Lung (tissue), 12 donors: Measurements from ENCODE around the gene C11orf71. TPM values are rescaled to one million over a fixed set of nuclear protein-coding genes. Genes with fewer than 3 reads are reported as not detected.

Experiments
- ATAC-seq: fragments of 200-7000 bp; cut with Tn5 transposase; one replicate; pipeline ENCODE4 v1.9.1; 2020; ENCODE audit warnings: moderate number of reproducible peaks; ENCODE audit not compliant: insufficient read depth, low FRiP score
- DNase-seq, 3 donors: peaks; one replicate each; pipeline ENCODE4 v3.0.0-alpha.2; 2013 to 2017
- H3K27ac ChIP-seq, 2 donors: one replicate each; pipeline ENCODE4 v1.5.1; 2013; ENCODE audit warnings: mild to moderate bottlenecking in 2 of 2, moderate library complexity in 2 of 2, control low read depth in 1 of 2, inconsistent platforms in 1 of 2, low read depth in 1 of 2, low read length in 1 of 2
- H3K27me3 ChIP-seq, 3 donors: one replicate each; pipeline ENCODE4 v1.5.1; 2013; ENCODE audit warnings: low read length in 2 of 3; ENCODE audit not compliant: control insufficient read depth in 3 of 3, insufficient read depth in 3 of 3
- H3K36me3 ChIP-seq, 4 donors: one replicate each; pipeline ENCODE4 v1.5.1; 2013; ENCODE audit warnings: low read length in 4 of 4, mild to moderate bottlenecking in 1 of 4, moderate library complexity in 1 of 4; ENCODE audit not compliant: control insufficient read depth in 4 of 4, insufficient read depth in 4 of 4
- H3K4me1 ChIP-seq, 5 donors: one replicate each; pipeline ENCODE4 v1.5.1; 2013; ENCODE audit warnings: low read length in 5 of 5, mild to moderate bottlenecking in 2 of 5, moderate library complexity in 1 of 5; ENCODE audit not compliant: control insufficient read depth in 5 of 5, insufficient read depth in 5 of 5
- H3K4me3 ChIP-seq: one replicate; pipeline ENCODE4 v1.5.1; 2013; ENCODE audit warnings: mild to moderate bottlenecking, control low read depth, moderate library complexity
- H3K9ac ChIP-seq, 2 donors: one replicate each; pipeline ENCODE4 v1.5.1; 2013; ENCODE audit warnings: low read length in 2 of 2, control low read depth in 1 of 2; ENCODE audit not compliant: insufficient read depth in 1 of 2
- H3K9me3 ChIP-seq, 4 donors: one replicate each; pipeline ENCODE4 v1.5.1; 2013; ENCODE audit warnings: low read length in 3 of 4, mild to moderate bottlenecking in 1 of 4, moderate library complexity in 1 of 4; ENCODE audit not compliant: control insufficient read depth in 4 of 4, insufficient read depth in 3 of 4
- CTCF ChIP-seq: IDR thresholded peaks from 2 replicates; pipeline ENCODE4 v1.5.1; 2012; ENCODE audit warnings: mild to moderate bottlenecking; ENCODE audit errors: control extremely low read depth, extremely low read depth
- WGBS, 2 donors: extraction: QIAGEN DNeasy Blood & Tissue Kit; methylation state at CpG; one replicate each; pipeline ENCODE4 v1.1.7; 2013; 5-methylcytosine and 5-hydroxymethylcytosine counted together
- polyA plus RNA-seq, 2 donors: library from polyadenylated mRNA; stranded (reverse); fragments of 200-250 nt; gene quantifications; one replicate each; pipeline ENCODE4 v1.2.1, GENCODE V29; 2013
- total RNA-seq, 2 donors: library from RNA; depleted of rRNA in 1 of 2; stranded (reverse); fragments of >200 nt in 1 of 2; gene quantifications; one replicate each; pipeline ENCODE4 v1.2.1, GENCODE V29; 2014 to 2021
- donor health status: control.
- donor health status: control.
- donor health status: Bipolar disorder and iron deficiency.
- donor health status: healthy.
- donor health status: DM: yes; HTN: yes; CAD: no.

The C11orf71 gene
- total and polyA plus RNA-seq, 4 donors: 10.1 to 14.4 (median 11.2) TPM

- no peak for ATAC-seq
- H3K9me3 ChIP-seq: no peaks in the 10 kb centered on the region
- H3K27ac ChIP-seq: no peak overlapping the region
- 82 to 93% methylated on average over 2 of the region's 2 CpGs for WGBS, 2 donors
- no peaks in the 10 kb centered on the region for H3K4me1 ChIP-seq
- no peaks in the 10 kb centered on the region for H3K27me3 ChIP-seq
- TF ChIP-seq CTCF: no peak
- H3K4me3 ChIP-seq: no peak overlapping the region
- H3K36me3 ChIP-seq: no peaks in the 10 kb centered on the region
- DNase-seq: no peak
- H3K9ac ChIP-seq: no peak overlapping the region
Observed at GRCh38 chr11:114386131-114386530, 14.2 kb downstream of the C11orf71 start.

- no peak for TF ChIP-seq CTCF
- H3K27me3 ChIP-seq: peaks cover 0 to 2% (median 0%) of the 10 kb centered on the region in 3 donors
- no peak overlapping the region for H3K27ac ChIP-seq
- H3K4me3 ChIP-seq: no peak overlapping the region
- ATAC-seq (no peak), DNase-seq (no peak)
- H3K4me1 ChIP-seq: no peaks in the 10 kb centered on the region
- no peak overlapping the region for H3K9ac ChIP-seq
- no peaks in the 10 kb centered on the region for H3K36me3 ChIP-seq
- 95 to 96% methylated on average over 1 of the region's 1 CpG for WGBS, 2 donors
- no peaks in the 10 kb centered on the region for H3K9me3 ChIP-seq
Observed at GRCh38 chr11:114384487-114384886, 15.8 kb downstream of the C11orf71 start.

- H3K27ac ChIP-seq: no peak overlapping the region
- WGBS, 2 donors: 97 to 100% methylated on average over 3 of the region's 3 CpGs
- H3K36me3 ChIP-seq: peaks cover 0 to 2% (median 0%) of the 10 kb centered on the region in 4 donors
- TF ChIP-seq CTCF: no peak
- ATAC-seq (no peak), DNase-seq (no peak)
- no peak overlapping the region for H3K4me3 ChIP-seq
- H3K4me1 ChIP-seq: peaks cover 0 to 2% (median 0%) of the 10 kb centered on the region in 5 donors
- H3K9ac ChIP-seq: no peak overlapping the region
- H3K27me3 ChIP-seq: peaks cover 0 to 2% (median 0%) of the 10 kb centered on the region in 3 donors
- H3K9me3 ChIP-seq: no peaks in the 10 kb centered on the region
Observed at GRCh38 chr11:114382509-114382908, 17.8 kb downstream of the C11orf71 start.
